DND-41 (cell line): ENCODE results near the gene LPCAT1.

ENCODE experiments used
- EZH2 ChIP-seq: IDR thresholded peaks from 3 replicates; pipeline ENCODE4 v1.6.1; 2012; ENCODE audit warnings: borderline replicate concordance, low read depth, mild to moderate bottlenecking, moderate library complexity, low read length, inconsistent platforms; ENCODE audit not compliant: severe bottlenecking
- TF ChIP-seq, protein P1 (sequence below): IDR thresholded peaks from 2 replicates; pipeline ENCODE4 v1.5.1; 2012; ENCODE audit warnings: borderline replicate concordance, low read length, moderate library complexity, mild to moderate bottlenecking; ENCODE audit not compliant: poor library complexity, severe bottlenecking; ENCODE audit errors: extremely low read depth

- TF ChIP-seq, protein P1, sequence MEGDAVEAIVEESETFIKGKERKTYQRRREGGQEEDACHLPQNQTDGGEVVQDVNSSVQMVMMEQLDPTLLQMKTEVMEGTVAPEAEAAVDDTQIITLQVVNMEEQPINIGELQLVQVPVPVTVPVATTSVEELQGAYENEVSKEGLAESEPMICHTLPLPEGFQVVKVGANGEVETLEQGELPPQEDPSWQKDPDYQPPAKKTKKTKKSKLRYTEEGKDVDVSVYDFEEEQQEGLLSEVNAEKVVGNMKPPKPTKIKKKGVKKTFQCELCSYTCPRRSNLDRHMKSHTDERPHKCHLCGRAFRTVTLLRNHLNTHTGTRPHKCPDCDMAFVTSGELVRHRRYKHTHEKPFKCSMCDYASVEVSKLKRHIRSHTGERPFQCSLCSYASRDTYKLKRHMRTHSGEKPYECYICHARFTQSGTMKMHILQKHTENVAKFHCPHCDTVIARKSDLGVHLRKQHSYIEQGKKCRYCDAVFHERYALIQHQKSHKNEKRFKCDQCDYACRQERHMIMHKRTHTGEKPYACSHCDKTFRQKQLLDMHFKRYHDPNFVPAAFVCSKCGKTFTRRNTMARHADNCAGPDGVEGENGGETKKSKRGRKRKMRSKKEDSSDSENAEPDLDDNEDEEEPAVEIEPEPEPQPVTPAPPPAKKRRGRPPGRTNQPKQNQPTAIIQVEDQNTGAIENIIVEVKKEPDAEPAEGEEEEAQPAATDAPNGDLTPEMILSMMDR, result no peak
- TF ChIP-seq EZH2, result no peak
Measured at GRCh38 chr5:1441166-1441865, 82.4 kb downstream of the LPCAT1 start.
